SU-DHL-6 (cell line): ENCODE results near the gene DPM3.

Experiments used
- EZH2phosphoT487 ChIP-seq: fragments of 200-600 bp; sonication (generic), shearing (Covaris generic); conservative IDR thresholded peaks from 2 replicates; pipeline ENCODE4 v1.6.1; 2018; ENCODE audit warnings: mild to moderate bottlenecking, antibody characterized with exemption, low read length, moderate library complexity, mixed read lengths
- TF ChIP-seq, protein P1 (sequence below): fragments of 200-600 bp; sonication (generic); IDR thresholded peaks from one replicate; pipeline ENCODE4 v1.5.1; 2017; ENCODE audit warnings: antibody characterized with exemption, mild to moderate bottlenecking, low read length, moderate library complexity; ENCODE audit not compliant: insufficient read depth, poor library complexity, severe bottlenecking

DNA sequence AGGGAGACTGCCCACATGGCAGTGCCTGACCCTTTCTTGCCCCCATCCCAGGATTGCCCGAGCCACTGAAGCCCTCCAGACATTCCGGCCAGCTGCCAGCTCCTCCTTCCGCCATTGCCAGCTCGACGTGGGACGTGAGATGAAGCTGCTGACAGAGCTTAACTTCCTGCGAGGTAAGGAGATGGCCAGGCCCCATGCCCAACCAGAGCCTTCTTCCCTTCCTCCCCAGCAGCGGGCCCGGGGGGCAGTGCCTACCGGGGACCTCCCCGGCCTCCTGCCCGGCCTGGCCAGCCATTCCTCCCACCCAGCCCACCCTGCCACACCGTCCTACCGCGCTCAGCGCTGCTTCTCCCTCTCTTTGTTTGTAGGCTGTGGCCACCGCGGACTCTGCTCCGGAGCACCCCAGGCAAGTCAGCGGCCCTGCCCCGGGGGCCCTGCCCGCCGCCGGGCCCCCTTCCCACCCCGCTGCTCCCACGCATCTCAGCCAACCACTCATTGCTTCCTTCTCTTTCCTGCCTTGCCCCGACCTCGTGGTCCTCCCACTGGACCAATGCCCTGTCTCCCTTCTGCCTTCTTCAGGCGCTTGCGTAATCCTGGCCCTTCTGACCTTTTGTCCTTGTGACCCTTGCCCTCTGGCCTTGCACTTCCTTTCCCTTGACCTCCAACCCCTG, 38.2 kb upstream of the DPM3 start:
- TF ChIP-seq, protein P1, sequence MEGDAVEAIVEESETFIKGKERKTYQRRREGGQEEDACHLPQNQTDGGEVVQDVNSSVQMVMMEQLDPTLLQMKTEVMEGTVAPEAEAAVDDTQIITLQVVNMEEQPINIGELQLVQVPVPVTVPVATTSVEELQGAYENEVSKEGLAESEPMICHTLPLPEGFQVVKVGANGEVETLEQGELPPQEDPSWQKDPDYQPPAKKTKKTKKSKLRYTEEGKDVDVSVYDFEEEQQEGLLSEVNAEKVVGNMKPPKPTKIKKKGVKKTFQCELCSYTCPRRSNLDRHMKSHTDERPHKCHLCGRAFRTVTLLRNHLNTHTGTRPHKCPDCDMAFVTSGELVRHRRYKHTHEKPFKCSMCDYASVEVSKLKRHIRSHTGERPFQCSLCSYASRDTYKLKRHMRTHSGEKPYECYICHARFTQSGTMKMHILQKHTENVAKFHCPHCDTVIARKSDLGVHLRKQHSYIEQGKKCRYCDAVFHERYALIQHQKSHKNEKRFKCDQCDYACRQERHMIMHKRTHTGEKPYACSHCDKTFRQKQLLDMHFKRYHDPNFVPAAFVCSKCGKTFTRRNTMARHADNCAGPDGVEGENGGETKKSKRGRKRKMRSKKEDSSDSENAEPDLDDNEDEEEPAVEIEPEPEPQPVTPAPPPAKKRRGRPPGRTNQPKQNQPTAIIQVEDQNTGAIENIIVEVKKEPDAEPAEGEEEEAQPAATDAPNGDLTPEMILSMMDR, result no peak
- no peak for TF ChIP-seq EZH2phosphoT487
